Thoracic aorta (tissue), 2 donors: ENCODE measurements around the gene PDE7B. TPM values are rescaled to one million over a fixed set of nuclear protein-coding genes. Genes with fewer than 3 reads are reported as not detected.

Experiments
- ATAC-seq: fragments of 150-250 bp; one replicate; pipeline ENCODE4 v1.8.0; 2017; ENCODE audit warnings: low read depth; ENCODE audit not compliant: insufficient number of reproducible peaks, low FRiP score
- DNase-seq: peaks from one replicate; pipeline ENCODE4 v3.0.0-alpha.2; 2020; ENCODE audit warnings: low spot score
- H3K27ac ChIP-seq, 2 donors: fragments of 200-600 bp; sonication (generic); 1 replicate in 1 of 2; 2 replicates in 1 of 2; pipeline ENCODE4 v1.5.1; 2016; ENCODE audit warnings: mild to moderate bottlenecking in 2 of 2, moderate library complexity in 2 of 2
- H3K27me3 ChIP-seq: fragments of 200-600 bp; sonication (generic); replicated peaks from 2 replicates; pipeline ENCODE4 v1.6.0; 2016; ENCODE audit warnings: mild to moderate bottlenecking; ENCODE audit not compliant: insufficient read depth
- H3K36me3 ChIP-seq: fragments of 200-600 bp; sonication (generic); one replicate; pipeline ENCODE4 v1.5.1; 2016
- H3K4me1 ChIP-seq, 2 donors: fragments of 200-600 bp; sonication (generic); 1 replicate in 1 of 2; 2 replicates in 1 of 2; pipeline versions ENCODE4 v1.5.1 to v1.6.0; 2016; ENCODE audit warnings: low read depth in 2 of 2, mild to moderate bottlenecking in 1 of 2; ENCODE audit not compliant: control insufficient read depth in 1 of 2
- H3K4me3 ChIP-seq: fragments of 200-600 bp; sonication (generic); 2 replicates; pipeline ENCODE4 v1.5.1; 2016; ENCODE audit warnings: mild to moderate bottlenecking
- H3K9me3 ChIP-seq: fragments of 200-600 bp; sonication (generic); 2 replicates; pipeline ENCODE4 v1.5.1; 2016
- total RNA-seq, 2 donors: library from RNA; depleted of rRNA; stranded (reverse); fragments of >200 nt; gene quantifications; one replicate each; pipeline versions ENCODE4 v1.1.0 to v1.2.3, GENCODE V29; 2016
- TF ChIP-seq, protein P1 (sequence below): fragments of 200-600 bp; sonication (generic); IDR thresholded peaks from one replicate; pipeline ENCODE4 v1.5.1; 2019; ENCODE audit warnings: antibody characterized with exemption

Gene PDE7B
- total RNA-seq, 2 donors from 2014 or later, result 2.6 to 13.2 TPM

- TF ChIP-seq, protein P1, sequence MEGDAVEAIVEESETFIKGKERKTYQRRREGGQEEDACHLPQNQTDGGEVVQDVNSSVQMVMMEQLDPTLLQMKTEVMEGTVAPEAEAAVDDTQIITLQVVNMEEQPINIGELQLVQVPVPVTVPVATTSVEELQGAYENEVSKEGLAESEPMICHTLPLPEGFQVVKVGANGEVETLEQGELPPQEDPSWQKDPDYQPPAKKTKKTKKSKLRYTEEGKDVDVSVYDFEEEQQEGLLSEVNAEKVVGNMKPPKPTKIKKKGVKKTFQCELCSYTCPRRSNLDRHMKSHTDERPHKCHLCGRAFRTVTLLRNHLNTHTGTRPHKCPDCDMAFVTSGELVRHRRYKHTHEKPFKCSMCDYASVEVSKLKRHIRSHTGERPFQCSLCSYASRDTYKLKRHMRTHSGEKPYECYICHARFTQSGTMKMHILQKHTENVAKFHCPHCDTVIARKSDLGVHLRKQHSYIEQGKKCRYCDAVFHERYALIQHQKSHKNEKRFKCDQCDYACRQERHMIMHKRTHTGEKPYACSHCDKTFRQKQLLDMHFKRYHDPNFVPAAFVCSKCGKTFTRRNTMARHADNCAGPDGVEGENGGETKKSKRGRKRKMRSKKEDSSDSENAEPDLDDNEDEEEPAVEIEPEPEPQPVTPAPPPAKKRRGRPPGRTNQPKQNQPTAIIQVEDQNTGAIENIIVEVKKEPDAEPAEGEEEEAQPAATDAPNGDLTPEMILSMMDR, result no peak
- no peak overlapping the region for H3K4me3 ChIP-seq
- no peaks in the 10 kb centered on the region for H3K4me1 ChIP-seq
- H3K36me3 ChIP-seq, result no peaks in the 10 kb centered on the region
- H3K9me3 ChIP-seq, result no peaks in the 10 kb centered on the region
- no peaks in the 10 kb centered on the region for H3K27me3 ChIP-seq
- H3K27ac ChIP-seq, result no peak overlapping the region
- DNase-seq (no peak), ATAC-seq (no peak)
Observed at GRCh38 chr6:136012943-136013342, 161.4 kb downstream of the PDE7B start.

DNA sequence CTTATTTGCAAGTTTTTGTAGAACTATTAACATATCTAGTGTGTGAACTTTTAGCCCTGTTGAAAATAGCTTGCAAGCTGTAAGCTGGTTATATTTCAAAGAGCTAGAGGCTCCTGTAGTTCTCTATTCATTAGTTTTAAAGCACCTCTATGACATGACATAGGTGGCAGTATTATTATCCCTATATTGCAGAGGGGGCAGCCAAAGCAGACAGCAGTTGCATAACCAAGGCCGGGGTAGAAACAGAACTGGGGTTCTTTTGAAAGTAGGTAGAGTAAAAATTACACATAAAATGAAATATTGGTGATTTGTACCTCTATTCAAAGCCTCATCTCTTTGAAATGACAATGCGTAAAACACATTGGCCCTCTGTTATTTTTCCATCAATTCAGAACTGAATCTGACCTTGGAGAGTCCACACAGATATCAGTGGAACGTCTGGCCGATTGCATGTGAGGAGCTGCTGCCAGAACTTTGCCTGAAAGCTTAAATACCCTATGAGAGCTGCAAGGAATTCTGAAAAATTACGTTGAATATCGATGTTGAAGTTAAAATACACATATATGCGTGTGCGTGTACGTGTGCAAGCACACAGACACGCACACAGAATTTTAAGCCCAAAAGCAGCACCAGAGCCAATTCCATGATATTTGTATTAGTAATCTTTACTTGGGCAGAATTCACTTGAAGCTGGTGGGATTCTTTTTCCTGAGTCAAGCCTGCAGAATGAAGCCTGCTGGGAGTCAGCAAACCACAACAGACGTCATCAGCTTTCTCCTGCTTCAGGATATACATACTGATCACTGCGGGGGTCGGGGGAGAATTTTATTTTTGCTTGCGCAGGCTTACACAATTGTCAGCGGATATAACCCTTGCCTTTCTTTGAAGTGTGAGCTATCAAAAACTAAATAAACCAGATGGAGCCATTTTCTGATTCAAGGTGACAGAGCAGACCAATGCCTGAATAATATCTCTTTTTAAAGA, 163.2 kb downstream of the PDE7B start:
- DNase-seq, result no peak

DNA sequence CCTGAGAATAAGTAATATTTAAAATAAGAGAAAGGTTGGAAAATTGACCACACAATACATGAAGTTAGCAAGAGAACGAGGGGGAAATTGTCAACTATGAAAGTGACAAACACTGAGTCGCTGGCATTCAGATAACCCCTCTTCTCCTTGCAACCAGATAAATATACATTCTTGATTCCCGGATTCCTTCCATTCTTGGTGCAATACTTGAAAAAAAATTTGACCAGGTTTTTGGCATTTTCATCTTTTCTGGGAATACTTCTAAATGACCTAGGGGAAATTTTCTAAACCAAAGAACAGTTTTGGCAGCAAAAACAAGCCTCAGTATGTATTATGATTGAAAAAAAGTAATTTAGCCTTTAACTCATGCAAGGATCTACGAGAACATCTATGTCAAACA, 164.0 kb downstream of the PDE7B start:
- Histone ChIP-seq H3K36me3 (no peaks in the 10 kb centered on the region), H3K27me3 (no peaks in the 10 kb centered on the region), H3K9me3 (no peaks in the 10 kb centered on the region), H3K27ac (no peak overlapping the region), H3K4me3 (no peak overlapping the region), H3K4me1 (no peaks in the 10 kb centered on the region)
- TF ChIP-seq, protein P1, result no peak
- no peak for DNase-seq
- no peak for ATAC-seq

More for the DNA sequence above, 163.2 kb downstream of the PDE7B start:
- H3K27ac ChIP-seq, result no peak overlapping the region
- ATAC-seq, result no peak
- H3K36me3 ChIP-seq, result no peaks in the 10 kb centered on the region
- no peaks in the 10 kb centered on the region for H3K27me3 ChIP-seq
- TF ChIP-seq, protein P1, result no peak
- H3K4me3 ChIP-seq, result no peak overlapping the region
- H3K9me3 ChIP-seq, result no peaks in the 10 kb centered on the region
- no peaks in the 10 kb centered on the region for H3K4me1 ChIP-seq

DNA sequence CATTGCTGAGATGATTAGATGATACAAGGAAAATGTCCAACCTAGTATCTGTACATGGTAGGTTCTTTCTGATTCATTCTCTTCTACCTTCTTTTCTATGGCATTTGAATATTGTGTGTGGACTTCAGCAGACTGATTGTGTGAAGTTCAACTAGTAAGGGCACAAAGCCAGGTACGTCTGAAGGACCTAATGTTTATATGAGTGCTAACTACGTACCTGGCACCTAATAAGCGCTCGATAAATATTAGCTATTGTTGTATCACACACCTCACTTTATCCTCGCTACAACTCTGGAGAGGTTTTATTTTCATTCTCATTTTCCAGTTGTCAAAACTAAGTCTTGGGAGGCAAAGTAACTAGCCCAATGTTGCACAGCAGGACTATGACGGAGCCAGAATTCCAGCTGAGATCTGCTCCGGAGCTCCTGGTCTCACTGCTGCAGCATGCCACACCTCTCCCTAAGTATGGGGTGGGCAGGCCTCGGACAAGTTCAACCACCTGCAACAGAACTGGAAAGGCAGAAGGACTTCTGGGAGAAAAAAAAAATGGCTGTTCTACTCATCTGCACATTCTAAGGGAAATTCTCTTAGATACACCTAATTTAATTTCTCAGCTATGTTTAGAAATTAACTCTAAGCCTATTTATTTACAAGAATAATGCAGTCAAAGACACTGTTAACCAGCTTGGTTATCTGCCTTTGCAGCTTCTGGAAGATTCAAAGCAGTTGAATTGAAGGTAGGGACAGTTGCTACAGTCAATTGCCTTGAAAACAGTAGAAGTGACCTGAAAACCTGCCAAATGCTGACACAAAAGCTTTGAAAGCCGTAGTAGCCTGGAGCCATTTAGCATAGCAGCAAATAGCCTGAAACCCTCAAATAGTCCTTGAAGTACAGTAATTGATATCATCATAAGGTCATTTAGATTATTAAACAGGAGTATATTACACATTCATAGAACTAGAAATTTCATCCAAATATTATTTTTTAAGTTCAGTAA, 165.0 kb downstream of the PDE7B start:
- H3K4me3 ChIP-seq, result no peak overlapping the region
- DNase-seq, result no peak
- H3K27me3 ChIP-seq, result no peaks in the 10 kb centered on the region
- no peaks in the 10 kb centered on the region for H3K4me1 ChIP-seq
- no peaks in the 10 kb centered on the region for H3K36me3 ChIP-seq
- TF ChIP-seq, protein P1, result no peak
- no peak for ATAC-seq
- H3K27ac ChIP-seq, result no peak overlapping the region
- H3K9me3 ChIP-seq, result no peaks in the 10 kb centered on the region

- H3K4me1 ChIP-seq, result no peaks in the 10 kb centered on the region
- no peak for ATAC-seq
- no peaks in the 10 kb centered on the region for H3K36me3 ChIP-seq
- TF ChIP-seq, protein P1, result no peak
- H3K9me3 ChIP-seq, result no peaks in the 10 kb centered on the region
- H3K27me3 ChIP-seq, result no peaks in the 10 kb centered on the region
- no peak overlapping the region for H3K27ac ChIP-seq
- no peak for DNase-seq
- H3K4me3 ChIP-seq, result no peak overlapping the region
Observed at GRCh38 chr6:136020691-136021090, 169.2 kb downstream of the PDE7B start.
